HG02759 (cell line): ENCODE results near the gene ZNF184.
"Not testable (repeated sequence)": the region's sequence is repeated elsewhere in the genome, so short reads cannot be mapped to it uniquely, and the experiment has no call there.

ENCODE experiments used
- ATAC-seq: cut with Tn5 transposase; IDR thresholded peaks from one replicate; pipeline ENCODE4 v1.9.1; 2021; ENCODE audit warnings: mild to moderate bottlenecking, moderate library complexity; ENCODE audit not compliant: unreplicated experiment

The ZNF184 gene

GRCh38 chr6:27426045-27426620, 46.8 kb downstream of the ZNF184 start:
- no peak for ATAC-seq

- not testable (repeated sequence) for ATAC-seq
Observed at GRCh38 chr6:27424851-27425250, 48.1 kb downstream of the ZNF184 start.

GRCh38 chr6:27422651-27423332, 50.1 kb downstream of the ZNF184 start:
- ATAC-seq, result no peak

GRCh38 chr6:27419363-27419762, 53.5 kb downstream of the ZNF184 start:
- ATAC-seq, result no peak

- no peak for ATAC-seq
Observed at GRCh38 chr6:27415898-27416297, 57.0 kb downstream of the ZNF184 start.

- ATAC-seq, result no peak
Observed at GRCh38 chr6:27414996-27415395, 57.9 kb downstream of the ZNF184 start.

GRCh38 chr6:27414300-27414699, 58.6 kb downstream of the ZNF184 start:
- no peak for ATAC-seq

GRCh38 chr6:27407153-27407814, 65.6 kb downstream of the ZNF184 start:
- no peak for ATAC-seq

GRCh38 chr6:27406085-27406484, 66.8 kb downstream of the ZNF184 start:
- ATAC-seq, result no peak

GRCh38 chr6:27400877-27401642, 71.8 kb downstream of the ZNF184 start:
- no peak for ATAC-seq
